ENCODE data around the gene TP53BP2.

TP53BP2 gene

GRCh38 chr1:223756806-223757700, 88.7 kb downstream of the TP53BP2 start:
- no peak overlapping the region for H3K4me3 Mint-ChIP-seq
- no peaks in the 10 kb centered on the region for H3K9me3 Mint-ChIP-seq
- no peaks in the 10 kb centered on the region for H3K4me1 Mint-ChIP-seq (ENCODE audit: low read depth in 2 of 2)
- DNase-seq (no peak), ATAC-seq (replicated peaks) (no peak)
- H3K27me3 Mint-ChIP-seq: no peaks in the 10 kb centered on the region
- peaks cover 82% of the 10 kb centered on the region for H3K36me3 Mint-ChIP-seq (ENCODE audit: insufficient read depth)
- peak overlapping the region; percentile 47 to 51 for H3K27ac Mint-ChIP-seq

DNA sequence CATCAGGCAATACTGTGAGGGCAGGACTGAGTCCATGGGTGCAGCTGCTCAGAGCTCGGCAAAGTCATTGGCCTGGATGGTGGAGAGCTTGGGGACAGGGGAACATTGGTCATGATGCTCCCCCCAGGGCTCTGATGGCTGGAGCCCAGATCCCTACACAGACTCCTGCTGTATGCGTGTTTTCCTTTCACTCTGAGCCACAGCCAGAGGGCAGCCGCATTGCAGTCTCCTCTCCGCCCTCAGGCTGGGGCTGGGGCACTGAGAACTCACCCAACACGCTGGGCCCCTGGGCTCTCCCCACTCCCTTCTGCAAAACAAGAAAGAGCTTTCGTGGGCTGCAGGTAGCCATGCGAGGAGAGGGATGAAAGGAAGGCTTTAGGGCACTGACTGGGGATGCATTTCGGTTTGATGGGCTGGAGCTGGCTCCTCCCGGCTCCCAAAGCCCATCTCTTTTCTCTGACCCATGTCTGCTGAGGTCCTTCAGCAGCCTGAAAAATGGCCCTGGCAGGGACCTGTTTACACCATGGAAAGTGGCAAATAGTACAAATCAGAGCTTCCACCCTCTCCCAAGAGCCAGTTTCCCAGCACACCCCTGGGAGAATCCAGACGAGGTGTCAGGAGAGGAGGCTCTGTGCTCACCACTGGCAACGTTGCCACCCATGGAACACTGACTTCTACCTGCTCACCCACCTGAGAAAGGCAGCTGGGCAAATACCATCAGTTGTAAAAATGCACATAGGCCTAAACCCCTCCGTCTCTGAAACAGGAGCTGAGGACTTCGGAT, 89.6 kb downstream of the TP53BP2 start:
- DNase-seq (no peak), ATAC-seq (replicated peaks) (no peak)
- H3K4me3 Mint-ChIP-seq: no peak overlapping the region
- H3K9me3 Mint-ChIP-seq: no peaks in the 10 kb centered on the region
- H3K36me3 Mint-ChIP-seq (ENCODE audit: insufficient read depth): peaks cover 83% of the 10 kb centered on the region
- no peaks in the 10 kb centered on the region for H3K4me1 Mint-ChIP-seq (ENCODE audit: low read depth in 2 of 2)
- H3K27ac Mint-ChIP-seq: peak overlapping the region in 1 of 2 donors; percentile 49
- H3K27me3 Mint-ChIP-seq: no peaks in the 10 kb centered on the region

GRCh38 chr1:223755432-223755792, 90.3 kb downstream of the TP53BP2 start:
- H3K27me3 Mint-ChIP-seq: no peaks in the 10 kb centered on the region
- no peak overlapping the region for H3K4me3 Mint-ChIP-seq
- peak overlapping the region in 1 of 2 donors; percentile 86 for H3K27ac Mint-ChIP-seq

DNA sequence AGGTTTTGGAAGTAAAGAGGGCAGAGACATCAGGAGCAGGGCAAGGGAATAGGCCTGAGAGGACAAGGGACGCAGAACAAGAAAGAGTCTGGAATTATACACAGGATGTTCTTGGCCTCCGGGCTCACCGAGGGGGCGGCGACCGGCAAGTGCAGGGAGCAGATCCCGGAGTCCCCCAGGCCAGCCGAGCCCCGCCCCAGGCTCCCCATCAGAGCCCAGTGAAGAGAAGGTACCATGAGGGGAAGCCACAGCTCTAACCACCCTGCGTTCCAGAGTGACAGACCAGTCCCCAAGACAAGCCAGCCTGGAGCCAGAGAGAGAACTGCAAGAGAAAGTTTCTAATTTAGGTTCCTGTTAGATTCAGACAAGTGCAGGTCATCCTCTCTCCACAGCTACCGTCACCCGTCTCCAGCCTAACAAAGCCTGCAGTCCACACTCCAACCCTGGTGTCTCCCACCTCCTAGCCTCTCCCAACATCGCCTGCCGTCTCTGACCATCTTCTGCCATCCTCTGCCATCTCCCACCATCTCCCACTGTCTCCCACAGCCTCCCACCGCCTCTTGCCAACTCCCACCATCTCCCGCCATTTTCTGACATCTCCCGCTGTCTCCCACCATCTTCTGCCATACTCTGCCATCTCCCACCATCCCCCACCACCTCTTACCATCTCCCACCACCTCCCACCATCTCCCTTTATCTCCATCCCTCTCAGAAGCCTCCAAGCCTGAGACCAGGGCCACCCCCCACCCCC, 90.9 kb downstream of the TP53BP2 start:
- H3K36me3 Mint-ChIP-seq (ENCODE audit: insufficient read depth): peaks cover 85% of the 10 kb centered on the region
- no peak overlapping the region for H3K4me3 Mint-ChIP-seq
- no peaks in the 10 kb centered on the region for H3K27me3 Mint-ChIP-seq
- ATAC-seq (replicated peaks): no peak
- H3K27ac Mint-ChIP-seq: peak overlapping the region in 1 of 2 donors; percentile 86
- DNase-seq: no peak
- no peaks in the 10 kb centered on the region for H3K9me3 Mint-ChIP-seq
- no peaks in the 10 kb centered on the region for H3K4me1 Mint-ChIP-seq (ENCODE audit: low read depth in 2 of 2)

More at GRCh38 chr1:223755432-223755792, 90.3 kb downstream of the TP53BP2 start:
- Mint-ChIP-seq H3K36me3 (ENCODE audit: insufficient read depth) (peaks cover 85% of the 10 kb centered on the region), H3K9me3 (no peaks in the 10 kb centered on the region), H3K4me1 (ENCODE audit: low read depth in 2 of 2) (no peaks in the 10 kb centered on the region)
- no peak for ATAC-seq (replicated peaks)
- DNase-seq: no peak

- Mint-ChIP-seq H3K4me1 (ENCODE audit: low read depth in 2 of 2) (peaks cover 0 to 9% of the 10 kb centered on the region in 2 donors), H3K9me3 (no peaks in the 10 kb centered on the region), H3K4me3 (no peak overlapping the region), H3K27ac (peak overlapping the region; percentile 7 to 19), H3K27me3 (no peaks in the 10 kb centered on the region), H3K36me3 (ENCODE audit: insufficient read depth) (peaks cover 76% of the 10 kb centered on the region)
- no peak for DNase-seq
- no peak for ATAC-seq (replicated peaks)
Observed at GRCh38 chr1:223752721-223753515, 92.8 kb downstream of the TP53BP2 start.

GRCh38 chr1:223751696-223752095, 94.1 kb downstream of the TP53BP2 start:
- ATAC-seq (replicated peaks): no peak
- Mint-ChIP-seq H3K27ac (peak overlapping the region; percentile 30 to 32), H3K4me3 (no peak overlapping the region), H3K4me1 (ENCODE audit: low read depth in 2 of 2) (peaks cover 8 to 17% of the 10 kb centered on the region in 2 donors), H3K9me3 (no peaks in the 10 kb centered on the region), H3K27me3 (no peaks in the 10 kb centered on the region), H3K36me3 (ENCODE audit: insufficient read depth) (peaks cover 78% of the 10 kb centered on the region)
- DNase-seq: no peak

- Mint-ChIP-seq H3K9me3 (no peaks in the 10 kb centered on the region), H3K36me3 (ENCODE audit: insufficient read depth) (peaks cover 77% of the 10 kb centered on the region), H3K27me3 (no peaks in the 10 kb centered on the region), H3K4me1 (ENCODE audit: low read depth in 2 of 2) (peaks cover 8 to 17% of the 10 kb centered on the region in 2 donors), H3K27ac (peak overlapping the region; percentile 19 to 83), H3K4me3 (no peak overlapping the region)
- no peak for ATAC-seq (replicated peaks)
- DNase-seq: no peak
Observed at GRCh38 chr1:223750730-223751570, 94.8 kb downstream of the TP53BP2 start.

DNA sequence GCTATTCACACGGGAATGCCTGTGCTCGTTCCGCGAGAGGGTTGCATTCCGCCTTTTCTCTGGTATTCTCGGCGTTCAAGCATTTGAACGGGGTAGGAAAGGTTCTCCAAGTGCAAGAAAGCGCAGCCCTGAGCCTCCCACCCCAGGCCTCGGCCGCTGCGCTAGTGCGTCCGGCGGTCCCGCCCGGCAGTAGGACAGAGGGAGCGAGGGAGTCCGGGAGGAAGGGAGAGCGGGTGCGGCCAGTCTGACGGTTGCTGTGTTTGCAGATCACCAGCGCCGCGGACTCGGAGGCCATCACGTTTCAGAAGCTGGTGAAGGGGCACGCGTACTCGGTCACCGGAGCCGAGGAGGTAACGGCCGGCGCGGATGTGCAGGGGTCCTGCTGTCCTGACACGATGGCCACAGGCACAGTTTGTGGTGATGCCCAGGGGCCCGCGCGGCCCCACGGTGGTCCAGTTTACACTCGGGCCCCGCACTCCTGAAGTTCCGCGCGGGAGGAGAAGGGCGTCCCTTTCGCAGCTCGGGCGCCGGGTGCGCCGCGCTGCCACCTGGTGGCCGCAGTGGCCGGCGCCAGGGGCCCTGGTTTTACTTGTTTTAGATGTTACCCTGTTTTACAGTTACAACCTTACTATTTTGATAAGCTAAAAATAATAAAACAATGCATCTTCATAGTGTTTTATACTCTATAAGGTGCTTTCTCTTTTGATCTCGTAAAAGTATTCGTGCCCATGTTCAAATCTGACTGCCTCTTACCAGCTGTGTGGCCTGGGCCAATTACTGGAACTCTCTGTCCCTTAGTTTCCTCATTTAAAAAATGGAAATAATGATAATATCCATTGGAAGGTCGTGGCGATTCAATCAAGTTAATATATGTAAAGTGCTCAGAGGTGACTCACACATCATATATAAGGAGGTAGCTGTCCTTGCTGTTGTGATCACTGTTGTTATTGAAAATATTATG, 96.7 kb downstream of the TP53BP2 start:
- ATAC-seq (replicated peaks) (peak; percentile 83), DNase-seq (peak; percentile 53 to 67 (median 64))
- Mint-ChIP-seq H3K27ac (peak overlapping the region; percentile 79 to 93), H3K36me3 (ENCODE audit: insufficient read depth) (peaks cover 76% of the 10 kb centered on the region), H3K4me1 (ENCODE audit: low read depth in 2 of 2) (peaks cover 8 to 17% of the 10 kb centered on the region in 2 donors), H3K27me3 (no peaks in the 10 kb centered on the region), H3K9me3 (no peaks in the 10 kb centered on the region), H3K4me3 (peak overlapping the region; percentile 49 to 77)

DNA sequence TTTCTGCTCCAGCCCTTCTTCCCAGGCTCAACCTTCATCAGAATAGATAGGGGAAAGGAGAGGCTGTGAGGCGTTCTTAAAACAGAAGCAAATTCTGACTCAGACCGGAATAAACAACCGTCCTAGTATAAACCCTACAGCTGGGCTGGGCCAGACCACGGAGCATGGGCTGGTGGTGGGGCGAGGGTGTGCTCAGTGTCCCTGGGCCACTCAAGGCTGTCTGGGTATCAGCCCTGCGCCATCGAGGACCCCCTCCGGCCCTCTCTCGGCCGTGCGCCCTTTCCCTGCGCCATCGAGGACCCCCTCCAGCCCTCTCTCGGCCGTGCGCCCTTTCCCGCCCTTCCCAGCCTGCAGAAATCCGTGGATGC, 97.4 kb downstream of the TP53BP2 start:
- ATAC-seq (replicated peaks) (peak; percentile 66), DNase-seq (no peak)
- no peaks in the 10 kb centered on the region for H3K27me3 Mint-ChIP-seq
- H3K27ac Mint-ChIP-seq: peak overlapping the region; percentile 75 to 93
- H3K9me3 Mint-ChIP-seq: no peaks in the 10 kb centered on the region
- H3K4me1 Mint-ChIP-seq (ENCODE audit: low read depth in 2 of 2): peaks cover 8 to 22% of the 10 kb centered on the region in 2 donors
- peaks cover 76% of the 10 kb centered on the region for H3K36me3 Mint-ChIP-seq (ENCODE audit: insufficient read depth)
- peak overlapping the region; percentile 49 to 77 for H3K4me3 Mint-ChIP-seq

- Mint-ChIP-seq H3K36me3 (ENCODE audit: insufficient read depth) (peaks cover 72% of the 10 kb centered on the region), H3K4me1 (ENCODE audit: low read depth in 2 of 2) (peaks cover 12 to 25% of the 10 kb centered on the region in 2 donors), H3K27ac (peak overlapping the region; percentile 75 to 93), H3K27me3 (no peaks in the 10 kb centered on the region), H3K4me3 (peak overlapping the region; percentile 49 to 77), H3K9me3 (no peaks in the 10 kb centered on the region)
- ATAC-seq (replicated peaks) (peak; percentile 5), DNase-seq (no peak)
Observed at GRCh38 chr1:223747838-223748335, 97.9 kb downstream of the TP53BP2 start.

DNA sequence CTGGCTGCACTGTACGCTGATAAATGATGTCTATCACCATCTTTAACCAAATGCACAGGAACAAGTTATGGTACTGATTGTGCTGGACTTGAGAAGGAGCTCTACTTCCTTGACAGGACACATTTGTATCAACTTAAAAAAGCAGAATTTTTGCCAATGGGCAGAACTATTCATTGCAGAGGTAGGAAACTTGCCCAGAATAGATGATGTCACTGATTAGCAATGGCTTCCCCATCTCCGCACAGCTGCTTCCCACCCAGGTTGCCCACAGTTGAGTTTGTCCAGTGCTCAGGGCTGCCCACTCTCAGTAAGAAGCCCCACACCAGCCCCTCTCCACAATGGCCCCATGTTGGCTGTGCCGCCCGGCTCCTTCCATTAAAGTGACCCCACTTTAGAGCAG, 100.0 kb downstream of the TP53BP2 start:
- ATAC-seq (replicated peaks) (no peak), DNase-seq (no peak)
- H3K27ac Mint-ChIP-seq: peak overlapping the region in 1 of 2 donors; percentile 52
- H3K27me3 Mint-ChIP-seq: no peaks in the 10 kb centered on the region
- H3K4me3 Mint-ChIP-seq: no peak overlapping the region
- H3K36me3 Mint-ChIP-seq (ENCODE audit: insufficient read depth): peaks cover 53% of the 10 kb centered on the region
- no peaks in the 10 kb centered on the region for H3K9me3 Mint-ChIP-seq
- H3K4me1 Mint-ChIP-seq (ENCODE audit: low read depth in 2 of 2): peaks cover 16 to 28% of the 10 kb centered on the region in 2 donors

All from effector memory CD8-positive, alpha-beta T cell (primary cell).